Measurements from ENCODE around the gene FOXN1. TPM values are rescaled to one million over a fixed set of nuclear protein-coding genes. Genes with fewer than 3 reads are reported as not detected.

Gene FOXN1
- total RNA-seq, 1 donor from 2014 or later, result not detected

GRCh38 chr17:28545787-28546415, 39.8 kb downstream of the FOXN1 start:
- DNase-seq (ENCODE audit: low spot score), result no peak
- H3K79me2 ChIP-seq (ENCODE audit: low read depth), result no peaks in the 10 kb centered on the region
- H4K20me1 ChIP-seq (ENCODE audit: low read depth), result peaks cover 33% of the 10 kb centered on the region
- peaks cover 18% of the 10 kb centered on the region for H3F3A ChIP-seq (ENCODE audit: low read depth)
- peaks cover 2% of the 10 kb centered on the region for H3K27me3 Mint-ChIP-seq (ENCODE audit: insufficient read depth, low read depth)
- TF ChIP-seq EZH2phosphoT487 (IDR thresholded peaks at IDR 0.05) (no peak), CTCF (IDR thresholded peaks at IDR 0.05) (no peak), EZH2 (IDR thresholded peaks at IDR 0.05) (no peak)
- no peaks in the 10 kb centered on the region for H3K36me3 Mint-ChIP-seq
- H3K4me2 ChIP-seq, result no peak overlapping the region
- H3K27ac ChIP-seq, result no peak overlapping the region
- no peaks in the 10 kb centered on the region for H3K9me3 ChIP-seq (ENCODE audit: low read depth)
- H3K4me1 Mint-ChIP-seq, result peaks cover 32% of the 10 kb centered on the region
- H3K4me1 ChIP-seq, result peaks cover 34% of the 10 kb centered on the region
- H3K27ac Mint-ChIP-seq, result no peak overlapping the region
- no peaks in the 10 kb centered on the region for H3K9me3 Mint-ChIP-seq
- H3K4me3 ChIP-seq, result no peak overlapping the region
- no peaks in the 10 kb centered on the region for H3K36me3 ChIP-seq
- no peaks in the 10 kb centered on the region for H3K27me3 ChIP-seq
- no peak overlapping the region for H2AFZ ChIP-seq (replicated peaks)
- no peak overlapping the region for H3K9ac ChIP-seq
- no peak overlapping the region for H3K4me3 Mint-ChIP-seq

DNA sequence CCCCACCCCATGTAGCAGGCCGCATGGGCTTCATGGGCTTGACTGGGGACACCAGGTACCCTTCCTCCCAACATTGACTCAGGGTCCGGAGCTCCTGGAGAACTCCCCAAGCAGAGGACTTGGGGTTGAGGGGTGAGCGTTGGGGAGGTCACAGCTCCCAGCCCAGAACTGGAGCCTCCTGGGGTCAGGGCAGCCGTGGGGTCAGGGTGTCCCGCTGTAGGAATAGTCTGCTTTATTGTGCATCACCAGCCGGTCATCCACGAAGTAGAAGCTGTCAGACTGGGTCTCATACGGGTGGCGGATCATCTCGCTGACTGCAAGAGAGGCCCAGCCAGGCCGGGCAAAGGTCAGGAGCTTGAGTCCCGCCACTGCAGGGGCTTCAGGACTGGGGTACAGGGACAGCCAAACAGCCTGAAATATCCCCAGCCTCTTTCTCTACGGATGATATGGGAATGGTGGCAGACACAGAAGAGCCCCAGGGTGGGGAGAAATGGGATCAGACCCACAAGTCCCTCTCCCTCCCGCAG, 41.0 kb downstream of the FOXN1 start:
- H3K9me3 ChIP-seq (ENCODE audit: low read depth), result no peaks in the 10 kb centered on the region
- Mint-ChIP-seq H3K27ac (no peak overlapping the region), H3K9me3 (no peaks in the 10 kb centered on the region), H3K36me3 (no peaks in the 10 kb centered on the region), H3K27me3 (ENCODE audit: insufficient read depth, low read depth) (peaks cover 2% of the 10 kb centered on the region), H3K4me3 (no peak overlapping the region), H3K4me1 (peaks cover 40% of the 10 kb centered on the region)
- H4K20me1 ChIP-seq (ENCODE audit: low read depth), result peaks cover 43% of the 10 kb centered on the region
- no peak overlapping the region for H2AFZ ChIP-seq (replicated peaks)
- peaks cover 41% of the 10 kb centered on the region for H3K4me1 ChIP-seq
- peaks cover 18% of the 10 kb centered on the region for H3F3A ChIP-seq (ENCODE audit: low read depth)
- H3K27me3 ChIP-seq, result no peaks in the 10 kb centered on the region
- DNase-seq (ENCODE audit: low spot score), result no peak
- H3K4me2 ChIP-seq, result no peak overlapping the region
- H3K4me3 ChIP-seq, result no peak overlapping the region
- H3K9ac ChIP-seq, result no peak overlapping the region
- TF ChIP-seq CTCF (IDR thresholded peaks at IDR 0.05) (no peak), EZH2 (IDR thresholded peaks at IDR 0.05) (no peak), EZH2phosphoT487 (IDR thresholded peaks at IDR 0.05) (no peak)
- no peak overlapping the region for H3K27ac ChIP-seq
- peaks cover 10% of the 10 kb centered on the region for H3K79me2 ChIP-seq (ENCODE audit: low read depth)
- H3K36me3 ChIP-seq, result no peaks in the 10 kb centered on the region

GRCh38 chr17:28547623-28548416, 41.7 kb downstream of the FOXN1 start:
- TF ChIP-seq CTCF (IDR thresholded peaks at IDR 0.05), result peak; percentile 94
- TF ChIP-seq EZH2 (IDR thresholded peaks at IDR 0.05), result no peak

More at GRCh38 chr17:28547623-28548416, 41.7 kb downstream of the FOXN1 start:
- H3K9ac ChIP-seq, result no peak overlapping the region
- Mint-ChIP-seq H3K4me3 (peak overlapping the region; percentile 36), H3K36me3 (no peaks in the 10 kb centered on the region), H3K9me3 (no peaks in the 10 kb centered on the region), H3K27me3 (ENCODE audit: insufficient read depth, low read depth) (peaks cover 2% of the 10 kb centered on the region), H3K27ac (peak overlapping the region; percentile 29), H3K4me1 (peaks cover 42% of the 10 kb centered on the region)
- H3F3A ChIP-seq (ENCODE audit: low read depth), result peaks cover 20% of the 10 kb centered on the region
- H3K27ac ChIP-seq, result no peak overlapping the region
- no peaks in the 10 kb centered on the region for H3K36me3 ChIP-seq
- H3K4me2 ChIP-seq, result no peak overlapping the region
- no peak overlapping the region for H2AFZ ChIP-seq (replicated peaks)
- DNase-seq (ENCODE audit: low spot score), result peak; percentile 85
- H3K9me3 ChIP-seq (ENCODE audit: low read depth), result no peaks in the 10 kb centered on the region
- peaks cover 43% of the 10 kb centered on the region for H3K4me1 ChIP-seq
- peaks cover 10% of the 10 kb centered on the region for H3K79me2 ChIP-seq (ENCODE audit: low read depth)
- H4K20me1 ChIP-seq (ENCODE audit: low read depth), result peaks cover 43% of the 10 kb centered on the region
- H3K27me3 ChIP-seq, result no peaks in the 10 kb centered on the region
- H3K4me3 ChIP-seq, result no peak overlapping the region
